AG09319 (cell line): ENCODE data around the gene C1orf105.
"Not testable (repeated sequence)": the region's sequence is repeated elsewhere in the genome, so short reads cannot be mapped to it uniquely, and the experiment has no call there.

Experiments
- DNase-seq: peaks from one replicate; pipeline ENCODE4 v3.0.0-alpha.2; 2010; ENCODE audit warnings: low read depth; ENCODE audit errors: extremely low read depth
- CTCF ChIP-seq: IDR thresholded peaks from 2 replicates; pipeline ENCODE4 v1.5.1; 2011; ENCODE audit warnings: low read depth, mild to moderate bottlenecking, inconsistent platforms, low read length, moderate library complexity

C1orf105 gene

GRCh38 chr1:172420385-172420784, at the start of gene C1orf105:
TSS of gene C1orf105 (plus strand) at chr1:172420685. CDS start at chr1:172420886, 201 bp downstream.
- no peak for TF ChIP-seq CTCF
- no peak for DNase-seq

GRCh38 chr1:172371646-172372045, 48.8 kb upstream of the C1orf105 start:
- not testable (repeated sequence) for DNase-seq

GRCh38 chr1:172373864-172374263, 46.6 kb upstream of the C1orf105 start:
- no peak for DNase-seq
- TF ChIP-seq CTCF, result no peak

GRCh38 chr1:172375211-172375631, 45.3 kb upstream of the C1orf105 start:
- DNase-seq, result no peak
- no peak for TF ChIP-seq CTCF

GRCh38 chr1:172376431-172376830, 44.1 kb upstream of the C1orf105 start:
- TF ChIP-seq CTCF, result no peak
- DNase-seq, result no peak

- no peak for DNase-seq
- no peak for TF ChIP-seq CTCF
Observed at GRCh38 chr1:172377565-172377964, 42.9 kb upstream of the C1orf105 start.

- TF ChIP-seq CTCF, result no peak
- DNase-seq, result no peak
Observed at GRCh38 chr1:172378109-172378760, 42.2 kb upstream of the C1orf105 start.
